AG04450 (cell line): ENCODE results near the gene NAA11. TPM values are rescaled to one million over a fixed set of nuclear protein-coding genes. Genes with fewer than 3 reads are reported as not detected.

ENCODE experiments used
- CTCF ChIA-PET: fragments of 300-600, 350-600 bp; formaldehyde crosslinking; extraction: SDS; loops from one replicate; lab custom pipeline; 2022; ENCODE audit warnings: antibody characterized with exemption, inconsistent platforms; lab: Charles Lee
- POLR2A ChIA-PET: fragments of 350-600 bp; formaldehyde crosslinking; extraction: SDS; loops from one replicate; lab custom pipeline; 2021; ENCODE audit warnings: antibody characterized with exemption, inconsistent platforms; lab: Yijun Ruan, JAX
- DNase-seq: peaks from one replicate; pipeline ENCODE4 v3.0.0-alpha.2; 2011; ENCODE audit warnings: low read depth, low spot score
- H3K27ac ChIP-seq: one replicate; pipeline ENCODE4 v1.5.1; 2012; ENCODE audit warnings: low read depth, low read length, control low read depth
- H3K27me3 ChIP-seq: one replicate; pipeline ENCODE4 v1.6.0; 2012; ENCODE audit warnings: low read length; ENCODE audit not compliant: control insufficient read depth, insufficient read depth
- H3K4me3 ChIP-seq: 2 replicates; pipeline ENCODE4 v1.5.1; 2011; ENCODE audit warnings: mild to moderate bottlenecking, low read depth, low read length, control low read depth
- H3K9me3 ChIP-seq: 2 replicates; pipeline ENCODE4 v1.5.1; 2012; ENCODE audit warnings: low read length; ENCODE audit not compliant: control insufficient read depth, insufficient read depth
- polyA plus RNA-seq: library from polyadenylated mRNA; depleted of rRNA; stranded (reverse); fragments of >200 nt; gene quantifications from 2 replicates; pipeline ENCODE4 v1.2.3, GENCODE V29; 2011
- TF ChIP-seq, protein P1 (sequence below): IDR thresholded peaks from 2 replicates; pipeline ENCODE4 v1.5.1; 2011; ENCODE audit warnings: low read depth, low read length, control low read depth, inconsistent platforms

The NAA11 gene
- polyA plus RNA-seq, 1 experiment = not detected

- no peak overlapping the region for H3K27ac ChIP-seq
- TF ChIP-seq, protein P1, sequence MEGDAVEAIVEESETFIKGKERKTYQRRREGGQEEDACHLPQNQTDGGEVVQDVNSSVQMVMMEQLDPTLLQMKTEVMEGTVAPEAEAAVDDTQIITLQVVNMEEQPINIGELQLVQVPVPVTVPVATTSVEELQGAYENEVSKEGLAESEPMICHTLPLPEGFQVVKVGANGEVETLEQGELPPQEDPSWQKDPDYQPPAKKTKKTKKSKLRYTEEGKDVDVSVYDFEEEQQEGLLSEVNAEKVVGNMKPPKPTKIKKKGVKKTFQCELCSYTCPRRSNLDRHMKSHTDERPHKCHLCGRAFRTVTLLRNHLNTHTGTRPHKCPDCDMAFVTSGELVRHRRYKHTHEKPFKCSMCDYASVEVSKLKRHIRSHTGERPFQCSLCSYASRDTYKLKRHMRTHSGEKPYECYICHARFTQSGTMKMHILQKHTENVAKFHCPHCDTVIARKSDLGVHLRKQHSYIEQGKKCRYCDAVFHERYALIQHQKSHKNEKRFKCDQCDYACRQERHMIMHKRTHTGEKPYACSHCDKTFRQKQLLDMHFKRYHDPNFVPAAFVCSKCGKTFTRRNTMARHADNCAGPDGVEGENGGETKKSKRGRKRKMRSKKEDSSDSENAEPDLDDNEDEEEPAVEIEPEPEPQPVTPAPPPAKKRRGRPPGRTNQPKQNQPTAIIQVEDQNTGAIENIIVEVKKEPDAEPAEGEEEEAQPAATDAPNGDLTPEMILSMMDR = no peak
- CTCF ChIA-PET = no interaction called here
Observed at GRCh38 chr4:79348405-79348804, 22.5 kb upstream of the NAA11 start.

DNA sequence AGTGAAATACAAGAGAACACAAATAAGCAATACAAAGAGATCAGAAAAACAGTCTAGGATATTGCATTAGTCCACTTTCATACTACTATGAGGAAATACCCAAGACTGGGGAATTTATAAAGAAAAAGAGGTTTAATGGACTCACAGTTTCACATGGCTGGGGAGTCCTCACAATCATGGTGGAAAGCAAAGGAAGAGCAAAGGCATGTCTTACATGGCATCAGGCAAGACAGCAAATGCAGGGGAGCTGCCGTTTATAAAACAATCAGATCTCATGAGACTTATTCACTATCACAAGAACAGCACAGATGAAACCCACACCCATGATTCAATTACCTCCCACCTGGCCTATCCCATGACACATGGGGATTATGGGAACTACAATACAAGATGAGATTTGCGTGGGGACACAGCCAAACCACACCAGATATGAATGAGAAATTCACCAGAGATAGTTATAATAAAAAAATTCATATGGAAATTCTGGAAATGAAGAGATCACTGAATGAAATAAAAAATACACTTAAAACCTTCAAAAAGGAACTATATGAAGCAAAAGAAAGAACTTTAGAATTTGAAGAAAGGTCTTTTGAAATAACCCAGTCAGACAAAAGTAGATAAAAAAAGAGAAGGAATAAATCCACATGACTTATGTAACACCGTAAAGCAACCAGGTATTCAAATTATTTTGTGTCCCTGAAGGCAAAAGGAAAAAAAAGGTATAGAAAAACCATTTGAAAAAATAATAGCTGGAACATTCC is 16.2 kb upstream of the NAA11 start:
- Histone ChIP-seq H3K9me3 (no peaks in the 10 kb centered on the region), H3K4me3 (no peak overlapping the region), H3K27me3 (no peaks in the 10 kb centered on the region), H3K27ac (no peak overlapping the region)
- no peak for DNase-seq
- CTCF ChIA-PET = no interaction called here
- POLR2A ChIA-PET = no interaction called here
- TF ChIP-seq, protein P1 = no peak

More at GRCh38 chr4:79348405-79348804, 22.5 kb upstream of the NAA11 start:
- POLR2A ChIA-PET = no interaction called here
- no peaks in the 10 kb centered on the region for H3K27me3 ChIP-seq
- H3K4me3 ChIP-seq = no peak overlapping the region
- H3K9me3 ChIP-seq = no peaks in the 10 kb centered on the region
- no peak for DNase-seq

DNA sequence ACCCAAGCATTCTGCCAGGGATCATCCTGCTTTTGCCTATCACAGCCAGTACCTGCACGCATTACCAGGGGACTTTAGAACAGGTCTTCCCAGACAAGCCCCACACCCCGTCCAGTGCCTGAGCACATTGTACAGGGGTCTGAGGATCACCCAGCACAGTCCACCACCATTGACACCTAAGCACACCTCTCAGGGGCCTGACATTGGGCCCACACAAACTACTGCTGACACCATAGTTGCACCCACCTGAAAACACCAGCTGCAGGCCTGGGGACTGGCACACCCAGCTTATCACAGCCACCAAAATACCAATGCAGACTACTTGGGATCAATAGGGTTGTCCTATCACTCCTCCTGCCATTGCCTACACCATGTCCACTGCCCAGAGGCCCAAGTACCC is 14.7 kb upstream of the NAA11 start:
- no peaks in the 10 kb centered on the region for H3K9me3 ChIP-seq
- DNase-seq = no peak
- POLR2A ChIA-PET = no interaction called here
- no peak overlapping the region for H3K4me3 ChIP-seq
- H3K27ac ChIP-seq = no peak overlapping the region
- TF ChIP-seq, protein P1 = no peak
- CTCF ChIA-PET = no interaction called here
- no peaks in the 10 kb centered on the region for H3K27me3 ChIP-seq

- no peak overlapping the region for H3K4me3 ChIP-seq
- no peaks in the 10 kb centered on the region for H3K9me3 ChIP-seq
- POLR2A ChIA-PET = no interaction called here
- H3K27me3 ChIP-seq = no peaks in the 10 kb centered on the region
- H3K27ac ChIP-seq = no peak overlapping the region
- CTCF ChIA-PET = no interaction called here
- no peak for DNase-seq
- TF ChIP-seq, protein P1 = no peak
Observed at GRCh38 chr4:79338148-79338547, 12.3 kb upstream of the NAA11 start.

GRCh38 chr4:79334783-79335182 is 8.9 kb upstream of the NAA11 start:
- CTCF ChIA-PET = no interaction called here
- H3K27me3 ChIP-seq = no peaks in the 10 kb centered on the region
- H3K27ac ChIP-seq = no peak overlapping the region
- POLR2A ChIA-PET = no interaction called here
- no peak overlapping the region for H3K4me3 ChIP-seq
- no peaks in the 10 kb centered on the region for H3K9me3 ChIP-seq
- DNase-seq = no peak
- TF ChIP-seq, protein P1 = no peak
